Neuronal stem cell (in vitro differentiated cells): ENCODE results near the gene CRIP3.
"Not testable (repeated sequence)": the region's sequence is repeated elsewhere in the genome, so short reads cannot be mapped to it uniquely, and the experiment has no call there.

ENCODE experiments used
- DNase-seq: peaks from one replicate; pipeline ENCODE4 v3.0.0-alpha.2; 2013; ENCODE audit warnings: low spot score
- H2AFZ ChIP-seq: one replicate; pipeline ENCODE4 v1.6.1; 2013; ENCODE audit warnings: mild to moderate bottlenecking, low read length, inconsistent platforms
- H2AK5ac ChIP-seq: 2 replicates; pipeline ENCODE4 v1.6.1; 2013; ENCODE audit warnings: low read depth, mild to moderate bottlenecking, inconsistent platforms, low read length, moderate library complexity, mixed read lengths
- H2BK120ac ChIP-seq: 2 replicates; pipeline ENCODE4 v1.6.1; 2013; ENCODE audit warnings: low read depth, mild to moderate bottlenecking, inconsistent platforms, low read length, moderate library complexity, mixed read lengths
- H2BK12ac ChIP-seq: one replicate; pipeline ENCODE4 v1.6.1; 2013; ENCODE audit warnings: low read length, inconsistent platforms
- H2BK15ac ChIP-seq: 2 replicates; pipeline ENCODE4 v1.6.1; 2013; ENCODE audit warnings: mild to moderate bottlenecking, low read length, inconsistent platforms, mixed read lengths
- H2BK5ac ChIP-seq: one replicate; pipeline ENCODE4 v1.6.1; 2013; ENCODE audit warnings: inconsistent platforms, mild to moderate bottlenecking, low read length, moderate library complexity
- H3K14ac ChIP-seq: one replicate; pipeline ENCODE4 v1.6.1; 2013; ENCODE audit warnings: low read length, inconsistent platforms
- H3K18ac ChIP-seq: 2 replicates; pipeline ENCODE4 v1.6.1; 2013; ENCODE audit warnings: low read length, inconsistent platforms
- H3K23ac ChIP-seq: 2 replicates; pipeline ENCODE4 v1.6.1; 2013; ENCODE audit warnings: low read depth, mild to moderate bottlenecking, mixed read lengths, low read length, inconsistent platforms; ENCODE audit not compliant: poor library complexity
- H3K27ac ChIP-seq: replicated peaks from 3 replicates; pipeline ENCODE4 v1.5.1; 2013; ENCODE audit warnings: low read length, inconsistent platforms
- H3K27me3 ChIP-seq, 3 experiments: 2 replicates each; pipeline ENCODE4 v1.6.1; 2013; ENCODE audit warnings: low read length in 3 of 3, mild to moderate bottlenecking in 2 of 3, inconsistent platforms in 1 of 3, low read depth in 1 of 3, mixed read lengths in 1 of 3, moderate library complexity in 1 of 3; ENCODE audit not compliant: control insufficient read depth in 3 of 3, insufficient read depth in 3 of 3
- H3K36me3 ChIP-seq, 2 donors: replicated peaks in 1 of 2; 2 replicates each; pipeline ENCODE4 v1.6.1; 2013; ENCODE audit warnings: low read length in 2 of 2; ENCODE audit not compliant: control insufficient read depth in 2 of 2, insufficient read depth in 2 of 2
- H3K4ac ChIP-seq: 2 replicates; pipeline ENCODE4 v1.6.1; 2013; ENCODE audit warnings: inconsistent platforms, mild to moderate bottlenecking, low read length, moderate library complexity
- H3K4me1 ChIP-seq, 2 donors: 1 replicate in 1 of 2; 2 replicates in 1 of 2; pipeline ENCODE4 v1.6.1; 2013; ENCODE audit warnings: low read length in 2 of 2, low read depth in 1 of 2; ENCODE audit not compliant: control insufficient read depth in 2 of 2, insufficient read depth in 1 of 2
- H3K4me2 ChIP-seq: one replicate; pipeline ENCODE4 v1.6.1; 2013; ENCODE audit warnings: mild to moderate bottlenecking, low read length, inconsistent platforms; ENCODE audit not compliant: insufficient read depth, poor library complexity, severe bottlenecking
- H3K4me3 ChIP-seq, 2 donors: 2 replicates each; pipeline ENCODE4 v1.5.1; 2013; ENCODE audit warnings: low read length in 2 of 2, mild to moderate bottlenecking in 2 of 2, inconsistent platforms in 1 of 2, moderate library complexity in 1 of 2
- H3K79me1 ChIP-seq: one replicate; pipeline ENCODE4 v1.6.1; 2013; ENCODE audit warnings: low read depth, mild to moderate bottlenecking, inconsistent platforms, low read length, moderate library complexity
- H3K9ac ChIP-seq: one replicate; pipeline ENCODE4 v1.6.1; 2013; ENCODE audit warnings: mild to moderate bottlenecking, low read depth, low read length, inconsistent platforms; ENCODE audit not compliant: poor library complexity
- H3K9me3 ChIP-seq, 2 donors: replicated peaks in 1 of 2; 2 replicates each; pipeline versions ENCODE3 to v1.6.1; 2013; ENCODE audit warnings: low read length in 2 of 2, mild to moderate bottlenecking in 2 of 2, inconsistent platforms in 1 of 2, low read depth in 1 of 2, mixed read lengths in 1 of 2, moderate library complexity in 1 of 2; ENCODE audit not compliant: control insufficient read depth in 2 of 2, insufficient read depth in 1 of 2
- H4K8ac ChIP-seq: one replicate; pipeline ENCODE4 v1.6.1; 2013; ENCODE audit warnings: low read depth, mild to moderate bottlenecking, inconsistent platforms, low read length, moderate library complexity
- H4K91ac ChIP-seq: one replicate; pipeline ENCODE4 v1.6.1; 2013; ENCODE audit warnings: low read length, low read depth, mild to moderate bottlenecking, inconsistent platforms; ENCODE audit not compliant: poor library complexity
- WGBS, 2 donors: extraction: QIAGEN DNeasy Blood & Tissue Kit; methylation state at CpG; one replicate each; pipeline ENCODE4 v1.1.7; 2013; ENCODE audit warnings: missing lambda C conversion rate in 2 of 2, mixed read lengths in 1 of 2; ENCODE audit not compliant: insufficient read length in 2 of 2, insufficient replicate concordance in 1 of 2; ENCODE audit errors: extremely low coverage in 2 of 2; 5-methylcytosine and 5-hydroxymethylcytosine counted together

CRIP3 gene

DNA sequence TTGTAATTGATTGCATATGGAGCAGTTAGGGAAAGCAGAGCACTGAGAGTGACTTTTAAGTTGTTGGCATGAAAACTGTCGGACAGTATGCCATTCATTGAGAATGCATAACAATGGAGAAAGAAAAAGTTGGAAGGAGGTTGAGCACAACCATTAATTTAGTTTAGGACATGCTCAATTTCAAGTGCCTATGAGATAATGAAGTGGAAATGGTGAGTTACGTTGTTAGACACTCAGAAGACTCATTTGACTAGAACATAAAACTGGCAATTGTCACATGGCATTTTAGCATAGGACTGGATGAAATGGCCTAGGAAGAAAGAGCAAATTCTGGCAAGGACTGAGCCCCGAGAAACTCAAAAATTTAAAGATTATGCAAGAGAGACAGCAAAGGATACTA lies 38.8 kb upstream of the CRIP3 start:
- H2AK5ac ChIP-seq: no peak overlapping the region
- no peak overlapping the region for H2BK12ac ChIP-seq
- H3K9me3 ChIP-seq: no peaks in the 10 kb centered on the region
- no peak overlapping the region for H3K14ac ChIP-seq
- H3K23ac ChIP-seq: no peak overlapping the region
- no peak overlapping the region for H3K27ac ChIP-seq
- H4K8ac ChIP-seq: no peak overlapping the region
- H3K4me2 ChIP-seq: no peak overlapping the region
- no CpG with 5 or more reads among the region's 3 CpGs for WGBS, 2 donors
- no peaks in the 10 kb centered on the region for H3K27me3 ChIP-seq
- peaks cover 11 to 90% of the 10 kb centered on the region in 2 donors for H3K36me3 ChIP-seq
- H2BK5ac ChIP-seq: no peak overlapping the region
- no peak overlapping the region for H2BK120ac ChIP-seq
- H4K91ac ChIP-seq: no peak overlapping the region
- DNase-seq: no peak
- no peaks in the 10 kb centered on the region for H3K79me1 ChIP-seq
- H3K18ac ChIP-seq: no peak overlapping the region
- no peak overlapping the region for H3K9ac ChIP-seq
- H3K4me1 ChIP-seq: no peaks in the 10 kb centered on the region
- no peak overlapping the region for H3K4ac ChIP-seq
- no peak overlapping the region for H2AFZ ChIP-seq
- no peak overlapping the region for H2BK15ac ChIP-seq
- H3K4me3 ChIP-seq: no peak overlapping the region

DNA sequence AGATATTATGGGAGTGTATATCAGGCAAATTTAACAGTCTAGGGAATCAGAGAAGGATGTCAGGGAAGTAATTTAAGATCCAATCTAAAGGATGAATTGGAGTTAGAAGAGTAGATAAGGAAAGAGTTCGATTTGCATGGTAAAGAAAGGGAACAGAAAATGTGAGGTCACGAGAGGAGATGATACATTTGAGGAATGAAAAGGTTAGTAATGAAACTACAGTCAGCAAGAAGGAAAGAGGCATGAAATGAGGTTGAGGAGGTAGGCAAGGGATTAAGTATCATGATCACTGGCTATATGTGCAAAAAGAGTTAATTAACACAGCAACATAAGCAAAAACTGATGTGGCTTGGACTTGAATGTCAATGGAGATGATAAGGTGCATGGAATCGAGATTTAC lies 38.4 kb upstream of the CRIP3 start:
- Histone ChIP-seq H3K27me3 (no peaks in the 10 kb centered on the region), H3K36me3 (peaks cover 13 to 90% of the 10 kb centered on the region in 2 donors), H3K23ac (no peak overlapping the region), H2BK12ac (no peak overlapping the region), H2AFZ (no peak overlapping the region), H3K18ac (no peak overlapping the region), H4K91ac (no peak overlapping the region), H3K9ac (no peak overlapping the region), H3K4me2 (no peak overlapping the region), H4K8ac (no peak overlapping the region), H3K4me1 (no peaks in the 10 kb centered on the region), H2BK120ac (no peak overlapping the region), H2AK5ac (no peak overlapping the region), H2BK15ac (no peak overlapping the region), H3K27ac (no peak overlapping the region), H3K9me3 (no peaks in the 10 kb centered on the region), H3K4ac (no peak overlapping the region), H3K14ac (no peak overlapping the region), H3K79me1 (no peaks in the 10 kb centered on the region), H2BK5ac (no peak overlapping the region), H3K4me3 (no peak overlapping the region)
- 100% methylated on average over 1 to 2 of the region's 3 CpGs for WGBS, 2 donors
- DNase-seq: no peak

DNA sequence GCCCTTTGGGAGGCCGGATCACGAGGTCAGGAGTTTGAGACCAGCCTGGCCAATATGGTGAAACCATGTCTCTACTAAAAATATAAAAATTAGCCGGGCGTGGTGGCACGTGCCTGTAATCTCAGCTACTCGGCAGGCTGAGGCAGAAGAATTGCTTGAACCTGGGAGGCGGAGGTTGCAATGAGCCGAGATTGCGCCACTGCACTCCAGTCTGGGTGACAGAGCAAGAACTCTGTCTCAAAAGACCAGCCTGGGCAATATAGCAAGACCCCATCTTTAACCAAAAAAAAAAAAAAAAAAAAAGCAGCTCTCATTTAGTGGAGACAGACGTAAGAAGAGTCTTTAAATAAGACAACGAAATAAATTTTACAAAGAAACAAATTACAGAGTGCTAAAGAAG lies 37.6 kb upstream of the CRIP3 start:
- H2AK5ac ChIP-seq: not testable (repeated sequence)

DNA sequence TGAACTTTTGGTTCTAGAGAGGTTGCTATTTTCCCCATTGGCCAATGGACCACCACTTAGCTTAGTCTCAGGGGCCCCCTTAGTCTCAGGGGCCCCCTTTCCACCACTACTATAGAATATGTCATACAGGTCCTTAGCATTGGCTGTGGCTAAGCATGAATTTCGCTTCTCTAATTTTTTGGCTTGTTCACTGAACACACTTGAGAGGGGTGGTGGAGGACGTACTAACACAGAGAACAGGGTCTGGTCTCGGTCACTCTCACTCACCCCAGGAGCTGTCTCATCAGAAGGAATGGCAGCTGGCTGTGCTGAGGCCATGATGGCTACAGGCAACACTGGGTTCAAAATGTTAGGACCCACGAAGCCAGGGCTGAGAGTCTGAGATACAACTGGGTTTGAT lies 30.5 kb upstream of the CRIP3 start:
- H3K9ac ChIP-seq: no peak overlapping the region
- no peak overlapping the region for H3K27ac ChIP-seq
- H2BK12ac ChIP-seq: no peak overlapping the region
- H3K18ac ChIP-seq: no peak overlapping the region
- peaks cover 26 to 78% of the 10 kb centered on the region in 2 donors for H3K36me3 ChIP-seq
- H3K4me1 ChIP-seq: no peaks in the 10 kb centered on the region
- no peak overlapping the region for H2BK15ac ChIP-seq
- no peak overlapping the region for H2BK120ac ChIP-seq
- no peaks in the 10 kb centered on the region for H3K27me3 ChIP-seq
- no peaks in the 10 kb centered on the region for H3K79me1 ChIP-seq
- H2AFZ ChIP-seq: no peak overlapping the region
- no peak overlapping the region for H3K14ac ChIP-seq
- WGBS, 2 donors: no CpG with 5 or more reads among the region's 4 CpGs
- H2BK5ac ChIP-seq: no peak overlapping the region
- H2AK5ac ChIP-seq: no peak overlapping the region
- H4K91ac ChIP-seq: no peak overlapping the region
- H3K4ac ChIP-seq: no peak overlapping the region
- DNase-seq: no peak
- no peaks in the 10 kb centered on the region for H3K9me3 ChIP-seq
- no peak overlapping the region for H3K4me2 ChIP-seq
- peak overlapping the region in 1 of 2 donors; percentile 48 for H3K4me3 ChIP-seq
- H4K8ac ChIP-seq: no peak overlapping the region
- no peak overlapping the region for H3K23ac ChIP-seq

More for the DNA sequence above, 37.6 kb upstream of the CRIP3 start:
- H2AFZ ChIP-seq, DNase-seq, H2BK15ac ChIP-seq, H2BK5ac ChIP-seq, H3K18ac ChIP-seq, H3K4me2 ChIP-seq, H3K4me3 ChIP-seq, H2BK120ac ChIP-seq, H3K4me1 ChIP-seq, H3K14ac ChIP-seq, H3K79me1 ChIP-seq, H3K27ac ChIP-seq, H3K9ac ChIP-seq, H3K23ac ChIP-seq, H3K27me3 ChIP-seq, H3K4ac ChIP-seq, H4K8ac ChIP-seq, H2BK12ac ChIP-seq, H3K9me3 ChIP-seq, H4K91ac ChIP-seq: not testable (repeated sequence)
- peaks cover 16 to 92% of the 10 kb centered on the region in 2 donors for H3K36me3 ChIP-seq
- WGBS, 2 donors: no CpG with 5 or more reads among the region's 11 CpGs
